Measurements from ENCODE around the gene ZNF837. TPM values are rescaled to one million over a fixed set of nuclear protein-coding genes. Genes with fewer than 3 reads are reported as not detected.
A peak's percentile ranks its signal among the peaks of the same experiment; 100 is the strongest.

ZNF837 gene
- total RNA-seq, 6 donors from 2014 or later, result 1.8 to 9.4 (median 3.7) TPM

- no peaks in the 10 kb centered on the region for H3K9me3 ChIP-seq
- H3K27me3 ChIP-seq, result no peaks in the 10 kb centered on the region
- peak; percentile 95 to 96 for DNase-seq
- WGBS, 2 donors, result 0% methylated on average over 26 to 46 of the region's 64 CpGs
- ATAC-seq (ENCODE audit: low FRiP score in 2 of 2), result peak; percentile 96 to 97
- H3K27ac ChIP-seq, result peak within 1 kb of the TSS; percentile 90 to 98 (median 94)
- TF ChIP-seq POLR2AphosphoS5 (IDR thresholded peaks at IDR 0.05) (peak; percentile 80 to 83), POLR2A (IDR thresholded peaks at IDR 0.05) (peak in 3 of 4 donors; percentile 59 to 84 (median 72)), CTCF (IDR thresholded peaks at IDR 0.05) (no peak), EP300 (IDR thresholded peaks at IDR 0.05) (peak in 1 of 4 donors; percentile 20)
- peak within 1 kb of the TSS; percentile 56 to 93 (median 80) for H3K4me3 ChIP-seq
- H3K4me1 ChIP-seq, result peaks cover 25 to 49% (median 33%) of the 10 kb centered on the region in 4 donors
- H3K36me3 ChIP-seq, result peaks cover 4 to 33% (median 16%) of the 10 kb centered on the region in 4 donors
These were observed 5.9 kb upstream of the ZNF837 start, which contains the start of gene RPS5 for GRCh38 chr19:58386576-58387337. RPS5 (plus strand) TSS chr19:58387269; CDS start chr19:58388138, 869 bp downstream.

- DNase-seq, result no peak
- H3K4me1 ChIP-seq, result peaks cover 29 to 54% (median 37%) of the 10 kb centered on the region in 4 donors
- no peaks in the 10 kb centered on the region for H3K9me3 ChIP-seq
- peaks cover 4 to 26% (median 12%) of the 10 kb centered on the region in 4 donors for H3K36me3 ChIP-seq
- WGBS, 2 donors, result 12 to 15% methylated on average over 17 to 24 of the region's 36 CpGs
- peak in 1 of 2 donors; percentile 34 for ATAC-seq (ENCODE audit: low FRiP score in 2 of 2)
- TF ChIP-seq POLR2A (IDR thresholded peaks at IDR 0.05), result no peak
- no peak for TF ChIP-seq EP300 (IDR thresholded peaks at IDR 0.05)
- no peak for TF ChIP-seq CTCF (IDR thresholded peaks at IDR 0.05)
- no peak for TF ChIP-seq POLR2AphosphoS5 (IDR thresholded peaks at IDR 0.05)
- H3K27ac ChIP-seq, result peak overlapping the region; percentile 90 to 98 (median 94)
- peak overlapping the region; percentile 56 to 93 (median 80) for H3K4me3 ChIP-seq
- H3K27me3 ChIP-seq, result no peaks in the 10 kb centered on the region
These were observed 5.2 kb upstream of the ZNF837 start for GRCh38 chr19:58385891-58386575.

GRCh38 chr19:58385313-58385890, 4.6 kb upstream of the ZNF837 start:
- H3K27ac ChIP-seq, result peak overlapping the region; percentile 90 to 98 (median 94)
- no peaks in the 10 kb centered on the region for H3K27me3 ChIP-seq
- 90% methylated on average over 9 of the region's 9 CpGs; no CpG with 5 or more reads in 1 of the 2 donors for WGBS, 2 donors
- DNase-seq (no peak), ATAC-seq (ENCODE audit: low FRiP score in 2 of 2) (no peak)
- TF ChIP-seq CTCF (IDR thresholded peaks at IDR 0.05), result no peak
- TF ChIP-seq POLR2A (IDR thresholded peaks at IDR 0.05), result no peak
- TF ChIP-seq POLR2AphosphoS5 (IDR thresholded peaks at IDR 0.05), result no peak
- no peak for TF ChIP-seq EP300 (IDR thresholded peaks at IDR 0.05)
- peaks cover 4 to 20% (median 9%) of the 10 kb centered on the region in 4 donors for H3K36me3 ChIP-seq
- H3K4me3 ChIP-seq, result peak overlapping the region in 3 of 4 donors; percentile 74 to 93 (median 85)
- no peaks in the 10 kb centered on the region for H3K9me3 ChIP-seq
- peaks cover 30 to 50% (median 37%) of the 10 kb centered on the region in 4 donors for H3K4me1 ChIP-seq

- Histone ChIP-seq H3K27me3 (no peaks in the 10 kb centered on the region), H3K36me3 (peaks cover 0 to under 1% (median 0%) of the 10 kb centered on the region in 4 donors), H3K9me3 (no peaks in the 10 kb centered on the region), H3K4me3 (no peak overlapping the region), H3K27ac (no peak overlapping the region), H3K4me1 (peaks cover 31 to 54% (median 38%) of the 10 kb centered on the region in 4 donors)
- DNase-seq (no peak), ATAC-seq (ENCODE audit: low FRiP score in 2 of 2) (no peak)
- TF ChIP-seq EP300 (IDR thresholded peaks at IDR 0.05) (no peak), CTCF (IDR thresholded peaks at IDR 0.05) (no peak), POLR2AphosphoS5 (IDR thresholded peaks at IDR 0.05) (no peak), POLR2A (IDR thresholded peaks at IDR 0.05) (no peak)
- 92 to 96% methylated on average over 4 to 6 of the region's 6 CpGs for WGBS, 2 donors
These were observed 2.3 kb upstream of the ZNF837 start for GRCh38 chr19:58382997-58383603.

Measured in upper lobe of left lung (tissue), 6 donors.